PC-3 (cell line): ENCODE measurements around the gene SLC16A12. TPM values are rescaled to one million over a fixed set of nuclear protein-coding genes. Genes with fewer than 3 reads are reported as not detected.

ENCODE experiments used
- ATAC-seq: fragments of 200-7000 bp; cut with Tn5 transposase; 2 replicates; pipeline ENCODE4 v1.9.1; 2020; ENCODE audit warnings: mild to moderate bottlenecking, moderate library complexity
- BruUV-seq: library from RNA; stranded (reverse); fragments of 400-500 nt; replicated peaks from 2 replicates; lab custom pipeline; 2021; lab: Mats Ljungman, UMichigan
- CTCF ChIA-PET: fragments of 300-600 bp; sonication (Branson Sonifier 250); formaldehyde crosslinking; loops from one replicate; lab custom pipeline; 2022; ENCODE audit warnings: antibody characterized with exemption; lab: Charles Lee
- POLR2A ChIA-PET: fragments of 300-600 bp; sonication (Branson Sonifier 250); formaldehyde crosslinking; loops from one replicate; lab custom pipeline; 2022; ENCODE audit warnings: antibody characterized with exemption; ENCODE audit not compliant: unreplicated experiment; lab: Charles Lee
- DNase-seq: peaks from one replicate; pipeline ENCODE4 v3.0.0-alpha.2; 2015
- H2AFZ ChIP-seq: fragments of 300-600 bp; sonication (generic); 2 replicates; pipeline ENCODE4 v1.6.0; 2016; ENCODE audit warnings: antibody characterized with exemption, low read length
- H3F3A ChIP-seq: fragments of 300-600 bp; sonication (generic); one replicate; pipeline ENCODE4 v1.6.0; 2017; ENCODE audit warnings: antibody characterized with exemption, low read length, control low read depth, mild to moderate bottlenecking; ENCODE audit not compliant: unreplicated experiment
- H3K27ac ChIP-seq: fragments of 300-600 bp; sonication (generic); 2 replicates; pipeline ENCODE4 v1.5.1; 2016; ENCODE audit warnings: mild to moderate bottlenecking, low read length
- H3K27me3 ChIP-seq: fragments of 300-600 bp; sonication (generic); 2 replicates; pipeline ENCODE4 v1.6.1; 2016; ENCODE audit warnings: low read length, mixed read lengths
- H3K36me3 ChIP-seq: fragments of 300-600 bp; sonication (generic); 2 replicates; pipeline ENCODE4 v1.6.1; 2016; ENCODE audit warnings: low read depth, mixed run types, low read length, mixed read lengths
- H3K4me1 ChIP-seq: fragments of 300-600 bp; sonication (generic); 2 replicates; pipeline ENCODE4 v1.5.1; 2016; ENCODE audit warnings: low read length; ENCODE audit not compliant: insufficient read depth
- H3K4me2 ChIP-seq: fragments of 300-600 bp; sonication (generic); 2 replicates; pipeline ENCODE4 v1.6.0; 2016; ENCODE audit warnings: low read length
- H3K4me3 ChIP-seq: fragments of 300-600 bp; sonication (generic); 2 replicates; pipeline ENCODE4 v1.5.1; 2016; ENCODE audit warnings: mild to moderate bottlenecking, low read length, mixed read lengths
- H3K79me2 ChIP-seq: fragments of 300-600 bp; sonication (generic); 2 replicates; pipeline ENCODE4 v1.6.1; 2017; ENCODE audit warnings: low read length, mixed read lengths
- H3K9ac ChIP-seq: fragments of 300-600 bp; sonication (generic); 2 replicates; pipeline ENCODE4 v1.6.0; 2016; ENCODE audit warnings: mild to moderate bottlenecking, low read length
- H3K9me2 ChIP-seq: fragments of 300-600 bp; sonication (generic); replicated peaks from 2 replicates; pipeline ENCODE4 v1.6.1; 2016; ENCODE audit warnings: mixed run types, low read length, mixed read lengths
- H3K9me3 ChIP-seq: fragments of 300-600 bp; sonication (generic); 2 replicates; pipeline ENCODE4 v1.6.1; 2016; ENCODE audit warnings: low read length, mixed read lengths
- H4K20me1 ChIP-seq: fragments of 300-600 bp; sonication (generic); 2 replicates; pipeline ENCODE4 v1.6.1; 2016; ENCODE audit warnings: low read length, mixed read lengths
- EZH2 ChIP-seq: fragments of 300-600 bp; sonication (generic); IDR thresholded peaks from one replicate; pipeline ENCODE4 v1.6.1; 2017; ENCODE audit warnings: antibody characterized with exemption, mild to moderate bottlenecking, low read length; ENCODE audit not compliant: unreplicated experiment
- EZH2phosphoT487 ChIP-seq: fragments of 300-600 bp; sonication (generic); IDR thresholded peaks from 2 replicates; pipeline ENCODE4 v1.6.1; 2018; ENCODE audit warnings: mild to moderate bottlenecking, antibody characterized with exemption, low read length, borderline replicate concordance
- intact Hi-C: fragments of 100-400 bp; cut with micrococcal nuclease; formaldehyde crosslinking; loops from 2 replicates; pipeline ENCODE4 v1.9.0; 2023
- total RNA-seq: library from RNA; depleted of rRNA; stranded (reverse); fragments of >200 nt; gene quantifications from 2 replicates; pipeline ENCODE4 v1.2.3, GENCODE V29; 2014
- TF ChIP-seq, protein P1 (sequence below): fragments of 300-600 bp; sonication (generic); conservative IDR thresholded peaks from 2 replicates; pipeline ENCODE4 v1.5.1; 2017; ENCODE audit warnings: antibody characterized with exemption, low read depth, mild to moderate bottlenecking, low read length

Gene SLC16A12
- total RNA-seq, 1 experiment from 2014 or later = not detected

- Histone ChIP-seq H3K27ac (no peak overlapping the region), H3K79me2 (no peaks in the 10 kb centered on the region), H3K9me2 (no peaks in the 10 kb centered on the region), H2AFZ (no peak overlapping the region), H3K4me1 (peaks cover 1% of the 10 kb centered on the region), H3K4me3 (no peak overlapping the region), H3K27me3 (no peaks in the 10 kb centered on the region), H3K9ac (no peak overlapping the region), H3K4me2 (no peak overlapping the region), H4K20me1 (no peaks in the 10 kb centered on the region), H3K9me3 (no peaks in the 10 kb centered on the region), H3F3A (no peaks in the 10 kb centered on the region), H3K36me3 (no peaks in the 10 kb centered on the region)
- no peak for DNase-seq
- intact Hi-C loops = no loop called here
- CTCF ChIA-PET = no interaction called here
- no peak for ATAC-seq
- no peak for TF ChIP-seq EZH2phosphoT487
- TF ChIP-seq EZH2 = no peak
- TF ChIP-seq, protein P1, sequence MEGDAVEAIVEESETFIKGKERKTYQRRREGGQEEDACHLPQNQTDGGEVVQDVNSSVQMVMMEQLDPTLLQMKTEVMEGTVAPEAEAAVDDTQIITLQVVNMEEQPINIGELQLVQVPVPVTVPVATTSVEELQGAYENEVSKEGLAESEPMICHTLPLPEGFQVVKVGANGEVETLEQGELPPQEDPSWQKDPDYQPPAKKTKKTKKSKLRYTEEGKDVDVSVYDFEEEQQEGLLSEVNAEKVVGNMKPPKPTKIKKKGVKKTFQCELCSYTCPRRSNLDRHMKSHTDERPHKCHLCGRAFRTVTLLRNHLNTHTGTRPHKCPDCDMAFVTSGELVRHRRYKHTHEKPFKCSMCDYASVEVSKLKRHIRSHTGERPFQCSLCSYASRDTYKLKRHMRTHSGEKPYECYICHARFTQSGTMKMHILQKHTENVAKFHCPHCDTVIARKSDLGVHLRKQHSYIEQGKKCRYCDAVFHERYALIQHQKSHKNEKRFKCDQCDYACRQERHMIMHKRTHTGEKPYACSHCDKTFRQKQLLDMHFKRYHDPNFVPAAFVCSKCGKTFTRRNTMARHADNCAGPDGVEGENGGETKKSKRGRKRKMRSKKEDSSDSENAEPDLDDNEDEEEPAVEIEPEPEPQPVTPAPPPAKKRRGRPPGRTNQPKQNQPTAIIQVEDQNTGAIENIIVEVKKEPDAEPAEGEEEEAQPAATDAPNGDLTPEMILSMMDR = no peak
- BruUV-seq = no TSS peak
- POLR2A ChIA-PET = no interaction called here
Observed at GRCh38 chr10:89476150-89476549, 59.2 kb downstream of the SLC16A12 start.

GRCh38 chr10:89475591-89475998 lies 59.8 kb downstream of the SLC16A12 start:
- Histone ChIP-seq H2AFZ (no peak overlapping the region), H3K4me1 (no peaks in the 10 kb centered on the region), H3K4me3 (no peak overlapping the region), H4K20me1 (no peaks in the 10 kb centered on the region), H3K9me2 (no peaks in the 10 kb centered on the region), H3K36me3 (no peaks in the 10 kb centered on the region), H3K9ac (no peak overlapping the region), H3F3A (no peaks in the 10 kb centered on the region), H3K79me2 (no peaks in the 10 kb centered on the region), H3K27me3 (no peaks in the 10 kb centered on the region), H3K4me2 (no peak overlapping the region), H3K9me3 (no peaks in the 10 kb centered on the region), H3K27ac (no peak overlapping the region)
- BruUV-seq = no TSS peak
- intact Hi-C loops = no loop called here
- no peak for ATAC-seq
- ChIA-PET POLR2A (no interaction called here), CTCF (no interaction called here)
- TF ChIP-seq, protein P1 = no peak
- TF ChIP-seq EZH2phosphoT487 (no peak), EZH2 (no peak)
- no peak for DNase-seq

GRCh38 chr10:89475125-89475524 lies 60.3 kb downstream of the SLC16A12 start:
- no TSS peak for BruUV-seq
- no peak overlapping the region for H3K9ac ChIP-seq
- ATAC-seq = no peak

More at GRCh38 chr10:89475125-89475524, 60.3 kb downstream of the SLC16A12 start:
- no peaks in the 10 kb centered on the region for H4K20me1 ChIP-seq
- CTCF ChIA-PET = no interaction called here
- intact Hi-C loops = no loop called here
- no peak overlapping the region for H3K4me2 ChIP-seq
- no peak overlapping the region for H3K27ac ChIP-seq
- no peak for DNase-seq
- H3K27me3 ChIP-seq = no peaks in the 10 kb centered on the region
- no peaks in the 10 kb centered on the region for H3K79me2 ChIP-seq
- POLR2A ChIA-PET = no interaction called here
- no peak overlapping the region for H3K4me3 ChIP-seq
- no peak overlapping the region for H2AFZ ChIP-seq
- no peaks in the 10 kb centered on the region for H3K9me3 ChIP-seq
- H3K36me3 ChIP-seq = no peaks in the 10 kb centered on the region
- H3F3A ChIP-seq = no peaks in the 10 kb centered on the region
- H3K9me2 ChIP-seq = no peaks in the 10 kb centered on the region
- TF ChIP-seq EZH2 (no peak), EZH2phosphoT487 (no peak)
- TF ChIP-seq, protein P1 = no peak
- no peaks in the 10 kb centered on the region for H3K4me1 ChIP-seq
